Panc1 (cell line): Measurements from ENCODE around the gene ROCK2. TPM values are rescaled to one million over a fixed set of nuclear protein-coding genes. Genes with fewer than 3 reads are reported as not detected.

ENCODE experiments used
- ATAC-seq: fragments of 200-7000 bp; cut with Tn5 transposase; 2 replicates; pipeline ENCODE4 v1.9.1; 2020; ENCODE audit warnings: mild to moderate bottlenecking, moderate library complexity
- BruUV-seq: library from RNA; stranded (reverse); fragments of 400-500 nt; replicated peaks from 2 replicates; lab custom pipeline; 2021; lab: Mats Ljungman, UMichigan
- CTCF ChIA-PET: fragments of 300-600 bp; sonication (Branson Sonifier 250); formaldehyde crosslinking; loops from one replicate; lab custom pipeline; 2022; ENCODE audit warnings: antibody characterized with exemption; lab: Charles Lee
- POLR2A ChIA-PET: fragments of 300-600 bp; sonication (Branson Sonifier 250); formaldehyde crosslinking; loops from one replicate; lab custom pipeline; 2022; ENCODE audit warnings: antibody characterized with exemption; lab: Charles Lee
- DNase-seq: peaks from one replicate; pipeline ENCODE4 v3.0.0-alpha.2; 2010; ENCODE audit warnings: low read depth, low spot score
- H3K27ac ChIP-seq: 2 replicates; pipeline ENCODE4 v1.5.1; 2011; ENCODE audit warnings: mild to moderate bottlenecking, low read length, inconsistent platforms
- H3K27me3 ChIP-seq: fragments of 200-500 bp; sonication (Bioruptor generic); 2 replicates; pipeline ENCODE4 v1.6.0; 2014; ENCODE audit warnings: low read length, inconsistent platforms; ENCODE audit not compliant: control insufficient read depth, insufficient read depth
- H3K36me3 ChIP-seq: fragments of 200-500 bp; sonication (Bioruptor generic); 2 replicates; pipeline ENCODE4 v1.5.1; 2014; ENCODE audit warnings: inconsistent platforms, mild to moderate bottlenecking, low read length, moderate library complexity; ENCODE audit not compliant: control insufficient read depth, insufficient read depth
- H3K4me1 ChIP-seq: 2 replicates; pipeline ENCODE4 v1.5.1; 2011; ENCODE audit warnings: inconsistent platforms, mild to moderate bottlenecking, low read length, moderate library complexity; ENCODE audit not compliant: control insufficient read depth, insufficient read depth
- H3K4me3 ChIP-seq, 2 experiments: 2 replicates each; pipeline ENCODE4 v1.5.1; 2011 to 2012; ENCODE audit warnings: low read depth in 2 of 2, low read length in 2 of 2, mild to moderate bottlenecking in 2 of 2, inconsistent platforms in 1 of 2, moderate library complexity in 1 of 2
- H3K9me3 ChIP-seq: fragments of 200-500 bp; sonication (Bioruptor generic); 2 replicates; pipeline ENCODE4 v1.5.1; 2014; ENCODE audit warnings: low read depth, mild to moderate bottlenecking, inconsistent platforms, low read length, moderate library complexity; ENCODE audit not compliant: control insufficient read depth, insufficient read depth
- CTCF ChIP-seq: fragments of 450-650 bp; IDR thresholded peaks from 2 replicates; pipeline ENCODE4 v1.5.1; 2017; ENCODE audit warnings: mild to moderate bottlenecking
- POLR2AphosphoS5 ChIP-seq: IDR thresholded peaks from 2 replicates; pipeline ENCODE4 v1.6.1; 2012; ENCODE audit warnings: mild to moderate bottlenecking, low read depth, low read length, moderate library complexity
- REST ChIP-seq, 2 experiments: IDR thresholded peaks; 2 replicates each; pipeline ENCODE4 v1.6.1; 2011 to 2012; ENCODE audit warnings: low read depth in 2 of 2, control low read depth in 1 of 2, low read length in 1 of 2, mild to moderate bottlenecking in 1 of 2, moderate library complexity in 1 of 2; ENCODE audit not compliant: insufficient read depth in 1 of 2
- SIN3A ChIP-seq: IDR thresholded peaks from 2 replicates; pipeline ENCODE4 v1.6.1; 2012; ENCODE audit warnings: low read depth, mild to moderate bottlenecking, low read length, moderate library complexity, borderline replicate concordance; ENCODE audit not compliant: insufficient read depth
- TCF7L2 ChIP-seq: IDR thresholded peaks from 2 replicates; pipeline ENCODE4 v1.6.1; 2011; ENCODE audit warnings: mild to moderate bottlenecking, low read depth, low read length, inconsistent platforms
- in situ Hi-C: cut with HindIII; loops from 2 replicates; pipeline ENCODE4 v1.10.0; 2016; ENCODE audit warnings: low sequenced_read_pairs, low pct_unique_long_range_greater_than_20kb
- intact Hi-C: fragments of 100-400 bp; cut with micrococcal nuclease; formaldehyde crosslinking; loops from one replicate; pipeline ENCODE4 v1.10.0; 2022; ENCODE audit not compliant: unreplicated experiment
- total RNA-seq: library from RNA; stranded (reverse); gene quantifications from one replicate; pipeline ENCODE4 v1.2.1, GENCODE V29; 2021; ENCODE audit not compliant: unreplicated experiment

Gene ROCK2
- total RNA-seq, 1 experiment from 2014 or later = 47.9 TPM

GRCh38 chr2:11237122-11237521 lies 107.3 kb downstream of the ROCK2 start:
- Histone ChIP-seq H3K27ac (no peak overlapping the region), H3K27me3 (no peaks in the 10 kb centered on the region), H3K4me3 (no peak overlapping the region), H3K36me3 (no peaks in the 10 kb centered on the region), H3K4me1 (no peaks in the 10 kb centered on the region), H3K9me3 (no peaks in the 10 kb centered on the region)
- DNase-seq = no peak
- BruUV-seq = no TSS peak
- intact Hi-C loops (loop anchor here (10.0 kb wide), 1 partner anchor 108 kb away; the partner anchor contains the start of gene ROCK2), in situ Hi-C loops (no loop called here)
- ChIA-PET CTCF (no interaction called here), POLR2A (no interaction called here)
- TF ChIP-seq CTCF (no peak), REST (IDR thresholded peaks at IDR 0.05; ENCODE audit: insufficient read depth in 1 of 2, low read depth in 2 of 2, low read length in 1 of 2) (no peak), SIN3A (no peak), TCF7L2 (no peak), POLR2AphosphoS5 (no peak)
- no peak for ATAC-seq

GRCh38 chr2:11236335-11236734 lies 108.1 kb downstream of the ROCK2 start:
- TF ChIP-seq CTCF (no peak), POLR2AphosphoS5 (no peak), TCF7L2 (no peak), REST (IDR thresholded peaks at IDR 0.05; ENCODE audit: insufficient read depth in 1 of 2, low read depth in 2 of 2, low read length in 1 of 2) (no peak), SIN3A (no peak)
- ChIA-PET POLR2A (no interaction called here), CTCF (no interaction called here)
- DNase-seq (no peak), ATAC-seq (no peak)
- in situ Hi-C loops (no loop called here), intact Hi-C loops (loop anchor here (10.0 kb wide), 1 partner anchor 108 kb away; the partner anchor contains the start of gene ROCK2)
- no TSS peak for BruUV-seq
- H3K4me3 ChIP-seq = no peak overlapping the region
- H3K36me3 ChIP-seq = no peaks in the 10 kb centered on the region
- no peaks in the 10 kb centered on the region for H3K9me3 ChIP-seq
- no peaks in the 10 kb centered on the region for H3K27me3 ChIP-seq
- H3K27ac ChIP-seq = no peak overlapping the region
- no peaks in the 10 kb centered on the region for H3K4me1 ChIP-seq
